ENCODE measurements around the gene KANSL1.
A peak's percentile ranks its signal among the peaks of the same experiment; 100 is the strongest.

DNA sequence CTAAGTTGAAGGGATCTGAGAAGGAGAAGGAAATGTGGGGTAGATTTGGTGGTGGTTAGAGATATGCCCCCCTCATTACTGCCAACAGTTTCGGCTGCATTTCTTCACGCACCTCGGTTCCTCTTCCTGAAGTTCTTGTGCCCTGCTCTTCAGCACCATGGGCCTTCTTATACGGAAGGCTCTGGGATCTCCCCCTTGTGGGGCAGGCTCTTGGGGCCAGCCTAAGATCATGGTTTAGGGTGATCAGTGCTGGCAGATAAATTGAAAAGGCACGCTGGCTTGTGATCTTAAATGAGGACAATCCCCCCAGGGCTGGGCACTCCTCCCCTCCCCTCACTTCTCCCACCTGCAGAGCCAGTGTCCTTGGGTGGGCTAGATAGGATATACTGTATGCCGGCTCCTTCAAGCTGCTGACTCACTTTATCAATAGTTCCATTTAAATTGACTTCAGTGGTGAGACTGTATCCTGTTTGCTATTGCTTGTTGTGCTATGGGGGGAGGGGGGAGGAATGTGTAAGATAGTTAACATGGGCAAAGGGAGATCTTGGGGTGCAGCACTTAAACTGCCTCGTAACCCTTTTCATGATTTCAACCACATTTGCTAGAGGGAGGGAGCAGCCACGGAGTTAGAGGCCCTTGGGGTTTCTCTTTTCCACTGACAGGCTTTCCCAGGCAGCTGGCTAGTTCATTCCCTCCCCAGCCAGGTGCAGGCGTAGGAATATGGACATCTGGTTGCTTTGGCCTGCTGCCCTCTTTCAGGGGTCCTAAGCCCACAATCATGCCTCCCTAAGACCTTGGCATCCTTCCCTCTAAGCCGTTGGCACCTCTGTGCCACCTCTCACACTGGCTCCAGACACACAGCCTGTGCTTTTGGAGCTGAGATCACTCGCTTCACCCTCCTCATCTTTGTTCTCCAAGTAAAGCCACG, 165.9 kb downstream of the KANSL1 start:
- TF ChIP-seq, protein P1, sequence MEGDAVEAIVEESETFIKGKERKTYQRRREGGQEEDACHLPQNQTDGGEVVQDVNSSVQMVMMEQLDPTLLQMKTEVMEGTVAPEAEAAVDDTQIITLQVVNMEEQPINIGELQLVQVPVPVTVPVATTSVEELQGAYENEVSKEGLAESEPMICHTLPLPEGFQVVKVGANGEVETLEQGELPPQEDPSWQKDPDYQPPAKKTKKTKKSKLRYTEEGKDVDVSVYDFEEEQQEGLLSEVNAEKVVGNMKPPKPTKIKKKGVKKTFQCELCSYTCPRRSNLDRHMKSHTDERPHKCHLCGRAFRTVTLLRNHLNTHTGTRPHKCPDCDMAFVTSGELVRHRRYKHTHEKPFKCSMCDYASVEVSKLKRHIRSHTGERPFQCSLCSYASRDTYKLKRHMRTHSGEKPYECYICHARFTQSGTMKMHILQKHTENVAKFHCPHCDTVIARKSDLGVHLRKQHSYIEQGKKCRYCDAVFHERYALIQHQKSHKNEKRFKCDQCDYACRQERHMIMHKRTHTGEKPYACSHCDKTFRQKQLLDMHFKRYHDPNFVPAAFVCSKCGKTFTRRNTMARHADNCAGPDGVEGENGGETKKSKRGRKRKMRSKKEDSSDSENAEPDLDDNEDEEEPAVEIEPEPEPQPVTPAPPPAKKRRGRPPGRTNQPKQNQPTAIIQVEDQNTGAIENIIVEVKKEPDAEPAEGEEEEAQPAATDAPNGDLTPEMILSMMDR (IDR thresholded peaks at IDR 0.05) = no peak
- TF ChIP-seq POLR2AphosphoS5 (IDR thresholded peaks at IDR 0.05; ENCODE audit: low read depth, low read length) = peak; percentile 13; the same call in 1 of the 2 replicates
- TF ChIP-seq, protein P2, sequence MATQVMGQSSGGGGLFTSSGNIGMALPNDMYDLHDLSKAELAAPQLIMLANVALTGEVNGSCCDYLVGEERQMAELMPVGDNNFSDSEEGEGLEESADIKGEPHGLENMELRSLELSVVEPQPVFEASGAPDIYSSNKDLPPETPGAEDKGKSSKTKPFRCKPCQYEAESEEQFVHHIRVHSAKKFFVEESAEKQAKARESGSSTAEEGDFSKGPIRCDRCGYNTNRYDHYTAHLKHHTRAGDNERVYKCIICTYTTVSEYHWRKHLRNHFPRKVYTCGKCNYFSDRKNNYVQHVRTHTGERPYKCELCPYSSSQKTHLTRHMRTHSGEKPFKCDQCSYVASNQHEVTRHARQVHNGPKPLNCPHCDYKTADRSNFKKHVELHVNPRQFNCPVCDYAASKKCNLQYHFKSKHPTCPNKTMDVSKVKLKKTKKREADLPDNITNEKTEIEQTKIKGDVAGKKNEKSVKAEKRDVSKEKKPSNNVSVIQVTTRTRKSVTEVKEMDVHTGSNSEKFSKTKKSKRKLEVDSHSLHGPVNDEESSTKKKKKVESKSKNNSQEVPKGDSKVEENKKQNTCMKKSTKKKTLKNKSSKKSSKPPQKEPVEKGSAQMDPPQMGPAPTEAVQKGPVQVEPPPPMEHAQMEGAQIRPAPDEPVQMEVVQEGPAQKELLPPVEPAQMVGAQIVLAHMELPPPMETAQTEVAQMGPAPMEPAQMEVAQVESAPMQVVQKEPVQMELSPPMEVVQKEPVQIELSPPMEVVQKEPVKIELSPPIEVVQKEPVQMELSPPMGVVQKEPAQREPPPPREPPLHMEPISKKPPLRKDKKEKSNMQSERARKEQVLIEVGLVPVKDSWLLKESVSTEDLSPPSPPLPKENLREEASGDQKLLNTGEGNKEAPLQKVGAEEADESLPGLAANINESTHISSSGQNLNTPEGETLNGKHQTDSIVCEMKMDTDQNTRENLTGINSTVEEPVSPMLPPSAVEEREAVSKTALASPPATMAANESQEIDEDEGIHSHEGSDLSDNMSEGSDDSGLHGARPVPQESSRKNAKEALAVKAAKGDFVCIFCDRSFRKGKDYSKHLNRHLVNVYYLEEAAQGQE (IDR thresholded peaks at IDR 0.05; ENCODE audit: insufficient read depth in 1 of 2, low read depth in 2 of 2, low read length in 1 of 2) = no peak
